AG04449 (cell line): Measurements from ENCODE around the gene SLC36A3.

Source experiments
- CTCF ChIA-PET: fragments of 350-600 bp; formaldehyde crosslinking; extraction: SDS; loops from one replicate; lab custom pipeline; 2021; ENCODE audit warnings: antibody characterized with exemption; lab: Yijun Ruan, JAX
- POLR2A ChIA-PET: fragments of 400-600, 350-600 bp; formaldehyde crosslinking; extraction: SDS; loops from one replicate; lab custom pipeline; 2020; ENCODE audit warnings: antibody characterized with exemption, inconsistent platforms; lab: Yijun Ruan, JAX
- DNase-seq: peaks from one replicate; pipeline ENCODE4 v3.0.0-alpha.2; 2010; ENCODE audit warnings: low read depth, low spot score
- H3K4me3 ChIP-seq: 2 replicates; pipeline ENCODE4 v1.5.1; 2011; ENCODE audit warnings: low read depth, mild to moderate bottlenecking, control low read depth, low read length
- TF ChIP-seq, protein P1 (sequence below): IDR thresholded peaks from one replicate; pipeline ENCODE4 v1.5.1; 2011; ENCODE audit warnings: mild to moderate bottlenecking, moderate library complexity, low read length, control low read depth, inconsistent platforms; ENCODE audit not compliant: insufficient read depth; ENCODE audit errors: missing control alignments

SLC36A3 gene

DNA sequence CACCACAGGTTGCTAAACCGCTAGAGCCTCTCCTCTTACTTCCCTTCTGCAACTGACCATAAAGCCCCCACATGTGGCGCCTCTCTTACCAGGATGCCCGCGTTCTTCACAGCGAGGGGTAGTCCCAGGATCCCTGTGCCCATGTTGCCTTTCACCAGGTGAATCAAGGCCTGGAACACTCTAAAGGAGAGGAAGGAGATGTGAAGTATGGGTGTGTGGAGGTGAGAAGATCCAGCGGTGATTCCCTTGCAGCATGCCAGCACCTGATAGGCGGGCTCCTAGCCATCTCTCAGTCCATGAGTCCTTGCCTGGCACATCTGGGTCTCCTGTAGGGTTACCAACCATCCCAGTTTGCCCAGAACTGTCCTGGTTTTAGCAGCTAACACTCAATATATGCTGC lies 40.5 kb upstream of the SLC36A3 start:
- H3K4me3 ChIP-seq, result no peak overlapping the region
- POLR2A ChIA-PET, result no interaction called here
- CTCF ChIA-PET, result no interaction called here
- TF ChIP-seq, protein P1, sequence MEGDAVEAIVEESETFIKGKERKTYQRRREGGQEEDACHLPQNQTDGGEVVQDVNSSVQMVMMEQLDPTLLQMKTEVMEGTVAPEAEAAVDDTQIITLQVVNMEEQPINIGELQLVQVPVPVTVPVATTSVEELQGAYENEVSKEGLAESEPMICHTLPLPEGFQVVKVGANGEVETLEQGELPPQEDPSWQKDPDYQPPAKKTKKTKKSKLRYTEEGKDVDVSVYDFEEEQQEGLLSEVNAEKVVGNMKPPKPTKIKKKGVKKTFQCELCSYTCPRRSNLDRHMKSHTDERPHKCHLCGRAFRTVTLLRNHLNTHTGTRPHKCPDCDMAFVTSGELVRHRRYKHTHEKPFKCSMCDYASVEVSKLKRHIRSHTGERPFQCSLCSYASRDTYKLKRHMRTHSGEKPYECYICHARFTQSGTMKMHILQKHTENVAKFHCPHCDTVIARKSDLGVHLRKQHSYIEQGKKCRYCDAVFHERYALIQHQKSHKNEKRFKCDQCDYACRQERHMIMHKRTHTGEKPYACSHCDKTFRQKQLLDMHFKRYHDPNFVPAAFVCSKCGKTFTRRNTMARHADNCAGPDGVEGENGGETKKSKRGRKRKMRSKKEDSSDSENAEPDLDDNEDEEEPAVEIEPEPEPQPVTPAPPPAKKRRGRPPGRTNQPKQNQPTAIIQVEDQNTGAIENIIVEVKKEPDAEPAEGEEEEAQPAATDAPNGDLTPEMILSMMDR, result no peak
- no peak for DNase-seq

GRCh38 chr5:151340004-151340403 lies 36.4 kb upstream of the SLC36A3 start:
- TF ChIP-seq, protein P1, result no peak
- no peak for DNase-seq
- no peak overlapping the region for H3K4me3 ChIP-seq
- ChIA-PET CTCF (no interaction called here), POLR2A (no interaction called here)

DNA sequence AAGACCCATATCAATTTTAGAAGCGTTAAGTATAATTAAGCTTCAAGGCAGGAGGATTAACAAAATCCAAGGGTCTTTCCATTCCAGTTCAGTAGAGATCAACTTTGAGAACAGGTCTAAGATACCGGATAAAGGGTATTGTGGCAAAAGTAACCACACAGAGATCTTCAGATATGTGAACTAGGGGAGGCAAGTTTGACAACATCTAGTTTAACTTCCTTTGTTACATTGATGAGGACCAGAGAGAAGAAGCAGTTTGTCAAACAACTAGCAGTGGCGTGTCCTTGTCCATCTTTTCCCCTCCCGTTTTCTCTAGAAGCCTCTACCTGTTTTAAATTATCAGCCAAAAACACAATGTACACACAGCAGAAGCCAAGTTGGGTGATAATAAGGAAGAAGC lies 35.2 kb upstream of the SLC36A3 start:
- TF ChIP-seq, protein P1, result no peak
- no peak overlapping the region for H3K4me3 ChIP-seq
- DNase-seq, result no peak
- ChIA-PET CTCF (no interaction called here), POLR2A (no interaction called here)

GRCh38 chr5:151332857-151333256 lies 29.3 kb upstream of the SLC36A3 start:
- ChIA-PET CTCF (no interaction called here), POLR2A (no interaction called here)
- no peak overlapping the region for H3K4me3 ChIP-seq
- TF ChIP-seq, protein P1, result no peak
- DNase-seq, result no peak

DNA sequence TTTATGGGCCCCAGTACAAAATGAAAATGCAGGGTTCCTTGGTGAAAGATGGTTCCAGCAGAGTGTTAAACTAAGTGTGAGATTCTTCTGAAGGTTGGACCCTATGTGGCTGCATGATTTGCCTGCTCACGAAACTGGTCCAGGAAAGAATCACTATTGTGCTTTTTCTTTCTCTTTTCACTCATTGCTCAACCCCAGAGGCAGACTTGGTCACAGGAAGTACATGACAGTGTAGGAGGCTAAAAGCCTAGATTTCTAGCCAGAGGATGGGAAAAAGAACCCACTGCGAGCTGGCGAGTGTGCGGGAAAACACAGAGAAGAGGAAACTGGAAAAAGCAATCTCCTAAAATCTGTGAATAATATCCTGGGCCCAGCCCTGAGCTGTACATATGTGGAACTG lies 25.2 kb upstream of the SLC36A3 start:
- H3K4me3 ChIP-seq, result no peak overlapping the region
- ChIA-PET CTCF (interaction anchor here (1.0 kb wide), 1 partner anchor 13 kb away, joined by 3 read pairs; no protein-coding TSS in a partner anchor), POLR2A (no interaction called here)
- TF ChIP-seq, protein P1, result no peak
- DNase-seq, result no peak

DNA sequence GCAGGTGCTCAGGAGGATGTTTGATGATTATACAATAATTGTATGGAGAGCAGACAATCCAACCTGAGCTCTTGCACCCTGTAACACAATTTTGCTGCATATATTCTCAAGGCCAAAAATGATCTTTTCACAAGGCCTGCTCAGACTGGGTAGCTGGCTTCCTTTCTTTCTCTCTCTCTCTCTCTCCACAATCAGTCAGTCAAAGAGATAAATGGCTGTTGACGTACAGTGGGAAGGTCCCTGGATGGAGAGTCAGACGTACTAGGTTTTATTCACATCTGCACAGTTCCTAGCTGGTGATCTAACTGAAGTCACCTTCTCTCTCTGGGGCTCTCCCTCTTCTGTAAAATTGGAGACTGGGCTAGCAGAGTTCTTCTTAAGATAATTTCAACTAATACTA lies 24.0 kb upstream of the SLC36A3 start:
- POLR2A ChIA-PET, result no interaction called here
- TF ChIP-seq, protein P1, result no peak
- CTCF ChIA-PET, result no interaction called here
- H3K4me3 ChIP-seq, result no peak overlapping the region
- no peak for DNase-seq

- CTCF ChIA-PET, result no interaction called here
- TF ChIP-seq, protein P1, result no peak
- no peak overlapping the region for H3K4me3 ChIP-seq
- no peak for DNase-seq
- POLR2A ChIA-PET, result no interaction called here
Observed at GRCh38 chr5:151326266-151326665, 22.7 kb upstream of the SLC36A3 start.
